Measurements from ENCODE around the gene NATD1.
A peak's percentile ranks its signal among the peaks of the same experiment; 100 is the strongest.

The NATD1 gene

DNA sequence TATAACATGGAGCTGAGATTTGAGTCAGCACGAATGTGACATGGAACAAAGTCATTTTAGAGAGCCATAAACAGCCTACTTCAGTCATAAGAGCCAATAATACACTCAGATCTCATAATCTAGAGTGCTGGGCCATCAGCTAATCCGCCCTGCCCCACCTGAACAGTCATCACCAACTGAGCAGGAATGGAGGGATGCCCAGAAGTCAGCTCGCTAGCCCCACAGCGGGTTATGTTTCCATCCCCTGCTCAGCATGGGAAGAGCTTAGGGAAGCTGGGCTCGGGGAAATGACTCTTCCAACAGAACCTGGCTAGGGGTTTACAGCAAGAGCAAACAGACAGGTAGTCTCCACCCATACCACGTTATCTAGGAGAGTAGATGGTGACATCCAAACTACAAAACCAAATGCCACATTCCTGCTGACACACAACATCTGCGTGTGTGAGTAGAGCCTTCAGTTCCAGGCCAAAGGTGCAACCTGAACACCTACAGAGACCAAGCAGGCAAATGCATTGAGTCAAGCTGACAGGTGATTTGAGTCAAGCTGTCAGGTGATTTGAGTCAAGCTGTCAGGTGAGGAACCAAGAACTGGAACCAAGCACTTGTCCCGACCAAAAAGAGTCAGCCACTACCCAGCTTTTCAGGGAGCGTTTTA lies 41.3 kb downstream of the NATD1 start:
- peak overlapping the region; percentile 33 for H3K4me3 ChIP-seq (ENCODE audit: low read length)
- peaks cover 27% of the 10 kb centered on the region for H3K4me1 ChIP-seq (ENCODE audit: control insufficient read depth, insufficient read depth, low read length)
- peaks cover 4% of the 10 kb centered on the region for H3K36me3 ChIP-seq (ENCODE audit: control insufficient read depth, insufficient read depth, low read length)
- no peaks in the 10 kb centered on the region for H3K27me3 ChIP-seq (ENCODE audit: control insufficient read depth, insufficient read depth, low read length)
- H3K9ac ChIP-seq (ENCODE audit: low read length), result no peak overlapping the region
- H3K27ac ChIP-seq (ENCODE audit: low read depth, low read length), result no peak overlapping the region

- H3K27me3 ChIP-seq (ENCODE audit: control insufficient read depth, insufficient read depth, low read length), result no peaks in the 10 kb centered on the region
- peaks cover 6% of the 10 kb centered on the region for H3K36me3 ChIP-seq (ENCODE audit: control insufficient read depth, insufficient read depth, low read length)
- peak overlapping the region; percentile 0 for H3K4me3 ChIP-seq (ENCODE audit: low read length)
- no peak overlapping the region for H3K9ac ChIP-seq (ENCODE audit: low read length)
- no peak overlapping the region for H3K27ac ChIP-seq (ENCODE audit: low read depth, low read length)
- peaks cover 27% of the 10 kb centered on the region for H3K4me1 ChIP-seq (ENCODE audit: control insufficient read depth, insufficient read depth, low read length)
Observed at GRCh38 chr17:21210411-21211076, 42.7 kb downstream of the NATD1 start.

GRCh38 chr17:21209511-21210175 lies 43.6 kb downstream of the NATD1 start:
- Histone ChIP-seq H3K9ac (ENCODE audit: low read length) (no peak overlapping the region), H3K4me1 (ENCODE audit: control insufficient read depth, insufficient read depth, low read length) (peaks cover 19% of the 10 kb centered on the region), H3K27ac (ENCODE audit: low read depth, low read length) (no peak overlapping the region)

DNA sequence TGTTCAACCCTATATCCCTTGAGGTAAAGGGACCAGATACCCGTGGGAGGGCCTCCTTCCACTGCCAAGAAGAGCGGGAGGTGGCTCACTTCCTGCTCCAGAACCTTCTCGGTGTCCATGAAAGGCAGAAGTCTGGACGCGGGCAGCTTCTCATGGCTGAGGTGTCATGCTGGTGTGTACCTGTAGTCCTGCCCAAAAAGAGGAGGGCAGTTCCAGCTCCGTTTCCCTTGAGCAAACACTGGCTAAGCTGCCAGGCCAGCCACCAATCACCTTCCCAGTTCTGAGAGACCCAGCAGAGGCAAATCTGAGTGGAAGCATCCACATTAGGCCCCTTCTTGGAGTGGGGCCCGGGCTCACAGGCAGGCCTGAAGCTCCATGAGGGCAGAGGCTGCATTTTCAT lies 44.9 kb downstream of the NATD1 start:
- H3K36me3 ChIP-seq (ENCODE audit: control insufficient read depth, insufficient read depth, low read length), result peaks cover 6% of the 10 kb centered on the region
- no peak overlapping the region for H3K27ac ChIP-seq (ENCODE audit: low read depth, low read length)
- no peak overlapping the region for H3K9ac ChIP-seq (ENCODE audit: low read length)
- H3K27me3 ChIP-seq (ENCODE audit: control insufficient read depth, insufficient read depth, low read length), result no peaks in the 10 kb centered on the region
- H3K4me1 ChIP-seq (ENCODE audit: control insufficient read depth, insufficient read depth, low read length), result peaks cover 19% of the 10 kb centered on the region
- no peak overlapping the region for H3K4me3 ChIP-seq (ENCODE audit: low read length)

More at GRCh38 chr17:21209511-21210175, 43.6 kb downstream of the NATD1 start:
- H3K36me3 ChIP-seq (ENCODE audit: control insufficient read depth, insufficient read depth, low read length), result peaks cover 6% of the 10 kb centered on the region
- H3K27me3 ChIP-seq (ENCODE audit: control insufficient read depth, insufficient read depth, low read length), result no peaks in the 10 kb centered on the region
- H3K4me3 ChIP-seq (ENCODE audit: low read length), result no peak overlapping the region

DNA sequence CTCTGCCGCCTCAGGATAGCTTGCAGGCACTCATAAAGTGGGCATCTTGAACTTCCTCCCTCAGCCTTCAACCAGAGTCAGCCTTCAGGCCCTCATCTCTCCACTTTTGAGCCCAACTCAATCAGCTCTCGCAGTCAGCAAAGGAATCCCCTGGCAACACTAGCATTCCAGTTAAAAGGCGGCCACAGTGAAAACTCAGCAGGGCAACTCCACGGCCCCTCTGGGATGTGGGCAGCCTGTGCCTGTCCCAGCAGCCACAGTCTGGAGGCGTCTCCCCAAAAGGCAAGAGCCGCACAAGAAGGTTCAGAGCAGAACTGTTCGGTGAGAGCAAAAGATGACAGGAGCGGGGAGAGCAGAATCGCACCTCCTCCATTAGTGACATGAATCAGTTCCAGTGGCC lies 48.3 kb downstream of the NATD1 start:
- no peak overlapping the region for H3K4me3 ChIP-seq (ENCODE audit: low read length)
- no peak overlapping the region for H3K27ac ChIP-seq (ENCODE audit: low read depth, low read length)
- H3K36me3 ChIP-seq (ENCODE audit: control insufficient read depth, insufficient read depth, low read length), result peaks cover 2% of the 10 kb centered on the region
- H3K9ac ChIP-seq (ENCODE audit: low read length), result no peak overlapping the region
- H3K27me3 ChIP-seq (ENCODE audit: control insufficient read depth, insufficient read depth, low read length), result no peaks in the 10 kb centered on the region
- H3K4me1 ChIP-seq (ENCODE audit: control insufficient read depth, insufficient read depth, low read length), result no peaks in the 10 kb centered on the region

- Histone ChIP-seq H3K27ac (ENCODE audit: low read depth, low read length) (no peak overlapping the region), H3K36me3 (ENCODE audit: control insufficient read depth, insufficient read depth, low read length) (peaks cover 6% of the 10 kb centered on the region)
Observed at GRCh38 chr17:21202512-21202911, 50.7 kb downstream of the NATD1 start.

GRCh38 chr17:21201874-21202273 lies 51.3 kb downstream of the NATD1 start:
- H3K4me1 ChIP-seq (ENCODE audit: control insufficient read depth, insufficient read depth, low read length), result no peaks in the 10 kb centered on the region

More at GRCh38 chr17:21202512-21202911, 50.7 kb downstream of the NATD1 start:
- Histone ChIP-seq H3K4me1 (ENCODE audit: control insufficient read depth, insufficient read depth, low read length) (no peaks in the 10 kb centered on the region), H3K27me3 (ENCODE audit: control insufficient read depth, insufficient read depth, low read length) (no peaks in the 10 kb centered on the region), H3K4me3 (ENCODE audit: low read length) (no peak overlapping the region), H3K9ac (ENCODE audit: low read length) (no peak overlapping the region)

GRCh38 chr17:21201298-21201595 lies 52.0 kb downstream of the NATD1 start:
- H3K4me1 ChIP-seq (ENCODE audit: control insufficient read depth, insufficient read depth, low read length), result no peaks in the 10 kb centered on the region
- H3K27me3 ChIP-seq (ENCODE audit: control insufficient read depth, insufficient read depth, low read length), result no peaks in the 10 kb centered on the region
- H3K4me3 ChIP-seq (ENCODE audit: low read length), result no peak overlapping the region
- H3K27ac ChIP-seq (ENCODE audit: low read depth, low read length), result no peak overlapping the region
- peaks cover 4% of the 10 kb centered on the region for H3K36me3 ChIP-seq (ENCODE audit: control insufficient read depth, insufficient read depth, low read length)
- no peak overlapping the region for H3K9ac ChIP-seq (ENCODE audit: low read length)

More at GRCh38 chr17:21201874-21202273, 51.3 kb downstream of the NATD1 start:
- H3K27me3 ChIP-seq (ENCODE audit: control insufficient read depth, insufficient read depth, low read length), result no peaks in the 10 kb centered on the region
- no peak overlapping the region for H3K4me3 ChIP-seq (ENCODE audit: low read length)
- H3K9ac ChIP-seq (ENCODE audit: low read length), result no peak overlapping the region
- peaks cover 6% of the 10 kb centered on the region for H3K36me3 ChIP-seq (ENCODE audit: control insufficient read depth, insufficient read depth, low read length)
- H3K27ac ChIP-seq (ENCODE audit: low read depth, low read length), result no peak overlapping the region

- Histone ChIP-seq H3K9ac (ENCODE audit: low read length) (no peak overlapping the region), H3K36me3 (ENCODE audit: control insufficient read depth, insufficient read depth, low read length) (peaks cover 4% of the 10 kb centered on the region), H3K27me3 (ENCODE audit: control insufficient read depth, insufficient read depth, low read length) (no peaks in the 10 kb centered on the region), H3K4me1 (ENCODE audit: control insufficient read depth, insufficient read depth, low read length) (no peaks in the 10 kb centered on the region), H3K4me3 (ENCODE audit: low read length) (no peak overlapping the region), H3K27ac (ENCODE audit: low read depth, low read length) (no peak overlapping the region)
Observed at GRCh38 chr17:21200590-21201297, 52.5 kb downstream of the NATD1 start.

DNA sequence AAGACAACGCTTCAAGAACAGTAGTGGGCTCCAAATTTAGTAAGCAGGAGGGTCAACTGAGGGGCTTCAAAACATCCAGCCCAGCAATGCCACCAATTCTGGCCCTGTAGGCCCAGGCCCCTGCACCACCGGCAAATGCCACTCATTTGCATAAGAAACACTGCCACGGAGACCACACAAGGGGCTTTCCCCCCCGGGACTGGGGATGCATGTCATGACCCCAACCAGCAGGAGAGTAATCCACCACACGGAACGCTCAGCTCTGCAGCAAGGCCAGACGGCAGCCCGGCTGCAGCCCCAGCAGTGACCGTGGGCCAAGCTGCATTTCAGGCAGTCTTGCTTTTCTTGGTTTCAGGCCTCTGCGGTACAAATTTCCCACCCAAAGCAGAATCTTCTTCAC lies 53.4 kb downstream of the NATD1 start:
- Histone ChIP-seq H3K4me3 (ENCODE audit: low read length) (no peak overlapping the region), H3K27me3 (ENCODE audit: control insufficient read depth, insufficient read depth, low read length) (no peaks in the 10 kb centered on the region), H3K36me3 (ENCODE audit: control insufficient read depth, insufficient read depth, low read length) (peaks cover 4% of the 10 kb centered on the region), H3K4me1 (ENCODE audit: control insufficient read depth, insufficient read depth, low read length) (no peaks in the 10 kb centered on the region), H3K9ac (ENCODE audit: low read length) (no peak overlapping the region), H3K27ac (ENCODE audit: low read depth, low read length) (no peak overlapping the region)

DNA sequence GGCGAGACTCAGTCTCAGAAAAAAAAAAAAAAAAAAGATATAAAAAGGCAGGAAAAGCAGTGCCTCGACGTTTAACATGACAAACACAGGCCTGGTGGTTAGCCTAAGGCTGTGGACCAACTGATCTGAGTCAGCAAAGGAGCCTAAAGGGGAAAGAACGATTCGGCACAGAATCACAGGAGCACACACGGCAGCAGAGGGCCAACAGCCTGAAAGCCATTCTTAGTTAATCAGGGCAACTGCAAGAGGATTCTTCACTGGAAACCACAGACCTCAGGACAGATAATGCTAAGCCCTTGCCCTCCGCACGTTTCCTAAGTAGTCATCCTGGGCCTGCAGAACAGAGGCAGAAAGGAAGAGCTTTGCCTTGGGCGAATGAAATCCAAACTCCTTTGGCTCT lies 53.9 kb downstream of the NATD1 start:
- Histone ChIP-seq H3K4me1 (ENCODE audit: control insufficient read depth, insufficient read depth, low read length) (no peaks in the 10 kb centered on the region), H3K36me3 (ENCODE audit: control insufficient read depth, insufficient read depth, low read length) (peaks cover 4% of the 10 kb centered on the region), H3K27me3 (ENCODE audit: control insufficient read depth, insufficient read depth, low read length) (no peaks in the 10 kb centered on the region), H3K9ac (ENCODE audit: low read length) (no peak overlapping the region), H3K4me3 (ENCODE audit: low read length) (no peak overlapping the region), H3K27ac (ENCODE audit: low read depth, low read length) (no peak overlapping the region)

- H3K27me3 ChIP-seq (ENCODE audit: control insufficient read depth, insufficient read depth, low read length), result no peaks in the 10 kb centered on the region
- H3K4me1 ChIP-seq (ENCODE audit: control insufficient read depth, insufficient read depth, low read length), result no peaks in the 10 kb centered on the region
- H3K9ac ChIP-seq (ENCODE audit: low read length), result no peak overlapping the region
- no peak overlapping the region for H3K4me3 ChIP-seq (ENCODE audit: low read length)
- no peak overlapping the region for H3K27ac ChIP-seq (ENCODE audit: low read depth, low read length)
- H3K36me3 ChIP-seq (ENCODE audit: control insufficient read depth, insufficient read depth, low read length), result peaks cover 4% of the 10 kb centered on the region
Observed at GRCh38 chr17:21198411-21198810, 54.8 kb downstream of the NATD1 start.

Data from rectal smooth muscle tissue (tissue), 1 donor.